Osteocyte (in vitro differentiated cells): Measurements from ENCODE around the gene KLHL2. TPM values are rescaled to one million over a fixed set of nuclear protein-coding genes. Genes with fewer than 3 reads are reported as not detected.

Source experiments
- DNase-seq: peaks from one replicate; pipeline ENCODE4 v3.0.0; 2021; ENCODE audit warnings: mixed read lengths; ENCODE audit not compliant: unreplicated experiment; ENCODE audit errors: extremely low spot score
- H3K27ac Mint-ChIP-seq: one replicate; pipeline ENCODE4 v1.8.0; 2021; ENCODE audit warnings: mild to moderate bottlenecking, mixed read lengths; ENCODE audit not compliant: unreplicated experiment
- H3K27me3 Mint-ChIP-seq: one replicate; pipeline ENCODE4 v1.8.0; 2021; ENCODE audit warnings: mixed read lengths; ENCODE audit not compliant: unreplicated experiment
- H3K36me3 Mint-ChIP-seq: one replicate; pipeline ENCODE4 v1.8.0; 2021; ENCODE audit warnings: mixed read lengths; ENCODE audit not compliant: unreplicated experiment
- H3K4me1 Mint-ChIP-seq: one replicate; pipeline ENCODE4 v1.8.0; 2021; ENCODE audit warnings: mixed read lengths; ENCODE audit not compliant: unreplicated experiment
- H3K4me3 Mint-ChIP-seq: one replicate; pipeline ENCODE4 v1.8.0; 2021; ENCODE audit warnings: mild to moderate bottlenecking, moderate library complexity, mixed read lengths; ENCODE audit not compliant: unreplicated experiment
- H3K9me3 Mint-ChIP-seq: one replicate; pipeline ENCODE4 v1.8.0; 2021; ENCODE audit warnings: mixed read lengths; ENCODE audit not compliant: unreplicated experiment
- CTCF ChIP-seq: fragments of 200-600 bp; sonication (generic); IDR thresholded peaks from 2 replicates; pipeline ENCODE4 v1.5.0; 2021; ENCODE audit warnings: antibody characterized with exemption, mild to moderate bottlenecking, moderate library complexity
- total RNA-seq: library from RNA; stranded (reverse); gene quantifications from 2 replicates; pipeline ENCODE4 v1.2.1, GENCODE V29; 2021

KLHL2 gene
- total RNA-seq, 1 donor from 2014 or later = 19.1 TPM

GRCh38 chr4:165364452-165365080 is 157.2 kb downstream of the KLHL2 start:
- Mint-ChIP-seq H3K9me3 (no peaks in the 10 kb centered on the region), H3K27ac (no peak overlapping the region), H3K4me1 (no peaks in the 10 kb centered on the region), H3K4me3 (no peak overlapping the region), H3K27me3 (no peaks in the 10 kb centered on the region), H3K36me3 (no peaks in the 10 kb centered on the region)
- no peak for TF ChIP-seq CTCF
- DNase-seq = no peak

- Mint-ChIP-seq H3K4me1 (no peaks in the 10 kb centered on the region), H3K36me3 (no peaks in the 10 kb centered on the region), H3K9me3 (no peaks in the 10 kb centered on the region), H3K27ac (no peak overlapping the region), H3K27me3 (no peaks in the 10 kb centered on the region), H3K4me3 (no peak overlapping the region)
- TF ChIP-seq CTCF = no peak
- no peak for DNase-seq
These were observed 159.7 kb downstream of the KLHL2 start for GRCh38 chr4:165367040-165367439.

GRCh38 chr4:165368114-165368513 is 160.8 kb downstream of the KLHL2 start:
- DNase-seq = no peak
- Mint-ChIP-seq H3K27me3 (no peaks in the 10 kb centered on the region), H3K36me3 (no peaks in the 10 kb centered on the region), H3K9me3 (no peaks in the 10 kb centered on the region), H3K4me3 (no peak overlapping the region), H3K27ac (no peak overlapping the region), H3K4me1 (no peaks in the 10 kb centered on the region)
- no peak for TF ChIP-seq CTCF

- H3K4me1 Mint-ChIP-seq = no peaks in the 10 kb centered on the region
- no peaks in the 10 kb centered on the region for H3K36me3 Mint-ChIP-seq
- H3K27me3 Mint-ChIP-seq = no peaks in the 10 kb centered on the region
- no peak overlapping the region for H3K4me3 Mint-ChIP-seq
- no peak overlapping the region for H3K27ac Mint-ChIP-seq
- no peak for DNase-seq
- H3K9me3 Mint-ChIP-seq = no peaks in the 10 kb centered on the region
- no peak for TF ChIP-seq CTCF
These were observed 161.2 kb downstream of the KLHL2 start for GRCh38 chr4:165368567-165368966.

- no peaks in the 10 kb centered on the region for H3K4me1 Mint-ChIP-seq
- H3K9me3 Mint-ChIP-seq = no peaks in the 10 kb centered on the region
- no peak overlapping the region for H3K4me3 Mint-ChIP-seq
- DNase-seq = no peak
- TF ChIP-seq CTCF = no peak
- no peaks in the 10 kb centered on the region for H3K36me3 Mint-ChIP-seq
- no peak overlapping the region for H3K27ac Mint-ChIP-seq
- H3K27me3 Mint-ChIP-seq = no peaks in the 10 kb centered on the region
These were observed 162.2 kb downstream of the KLHL2 start for GRCh38 chr4:165369522-165369921.
